ENCODE results near the gene NEB.

- TF ChIP-seq CTCF (IDR thresholded peaks at IDR 0.05; ENCODE audit: poor library complexity, severe bottlenecking) (no peak), EP300 (conservative IDR thresholded peaks at IDR 0.05; ENCODE audit: poor library complexity, severe bottlenecking) (no peak), TAF1 (IDR thresholded peaks at IDR 0.05; ENCODE audit: low read depth) (no peak), EZH2 (IDR thresholded peaks at IDR 0.05; ENCODE audit: borderline replicate concordance, insufficient read depth, low read length, poor library complexity, severe bottlenecking) (no peak), SMC3 (conservative IDR thresholded peaks at IDR 0.05; ENCODE audit: poor library complexity) (no peak), POLR2AphosphoS5 (IDR thresholded peaks at IDR 0.05) (no peak), RAD21 (conservative IDR thresholded peaks at IDR 0.05) (no peak), REST (IDR thresholded peaks at IDR 0.05; ENCODE audit: borderline replicate concordance) (no peak)
Measured at GRCh38 chr2:151757861-151758260, 23.6 kb upstream of the NEB start.
